H9 (cell line): Measurements from ENCODE around the gene KPTN. TPM values are rescaled to one million over a fixed set of nuclear protein-coding genes. Genes with fewer than 3 reads are reported as not detected.

Experiments used
- DNase-seq: peaks from one replicate; pipeline ENCODE4 v3.0.0-alpha.2; 2017
- H2AFZ ChIP-seq: one replicate; pipeline ENCODE4 v1.6.1; 2013; ENCODE audit warnings: mild to moderate bottlenecking, low read length, control low read depth, moderate library complexity
- H2AK5ac ChIP-seq: 2 replicates; pipeline ENCODE4 v1.6.1; 2013; ENCODE audit warnings: low read length, control low read depth, mixed read lengths; ENCODE audit not compliant: insufficient read length
- H2BK120ac ChIP-seq: one replicate; pipeline ENCODE4 v1.6.1; 2013; ENCODE audit warnings: low read depth, mild to moderate bottlenecking, low read length, control low read depth, inconsistent platforms; ENCODE audit not compliant: poor library complexity, severe bottlenecking
- H2BK12ac ChIP-seq: 2 replicates; pipeline ENCODE4 v1.6.1; 2013; ENCODE audit warnings: low read length, control low read depth, mixed read lengths, low read depth; ENCODE audit not compliant: insufficient read length
- H2BK15ac ChIP-seq: 2 replicates; pipeline ENCODE4 v1.6.1; 2013; ENCODE audit warnings: low read depth, low read length, control low read depth
- H2BK20ac ChIP-seq: one replicate; pipeline ENCODE4 v1.6.1; 2013; ENCODE audit warnings: low read depth, mild to moderate bottlenecking, low read length, control low read depth, inconsistent platforms; ENCODE audit not compliant: poor library complexity, severe bottlenecking
- H2BK5ac ChIP-seq: 2 replicates; pipeline ENCODE4 v1.6.1; 2013; ENCODE audit warnings: low read length, control low read depth, mixed read lengths; ENCODE audit not compliant: insufficient read length
- H3K14ac ChIP-seq: 2 replicates; pipeline ENCODE4 v1.6.1; 2013; ENCODE audit warnings: low read length, control low read depth; ENCODE audit not compliant: insufficient read depth
- H3K18ac ChIP-seq: 2 replicates; pipeline ENCODE4 v1.6.1; 2013; ENCODE audit warnings: low read depth, mild to moderate bottlenecking, mixed read lengths, low read length, control low read depth; ENCODE audit not compliant: insufficient read length
- H3K23ac ChIP-seq: 2 replicates; pipeline ENCODE4 v1.6.1; 2013; ENCODE audit warnings: low read length, control low read depth, mixed read lengths, low read depth; ENCODE audit not compliant: insufficient read length
- H3K23me2 ChIP-seq: 2 replicates; pipeline ENCODE4 v1.6.1; 2013; ENCODE audit warnings: low read depth, mild to moderate bottlenecking, mixed read lengths, low read length, control low read depth; ENCODE audit not compliant: insufficient read length, poor library complexity, severe bottlenecking
- H3K27ac ChIP-seq: 2 replicates; pipeline ENCODE4 v1.5.1; 2013; ENCODE audit warnings: low read length, control low read depth, mixed read lengths, low read depth; ENCODE audit not compliant: insufficient read length
- H3K27me3 ChIP-seq: 2 replicates; pipeline ENCODE4 v1.6.1; 2013; ENCODE audit warnings: low read length, control low read depth, inconsistent platforms; ENCODE audit not compliant: insufficient read depth
- H3K4ac ChIP-seq: 2 replicates; pipeline ENCODE4 v1.6.1; 2013; ENCODE audit warnings: low read depth, mild to moderate bottlenecking, control low read depth, inconsistent platforms, low read length, moderate library complexity
- H3K4me1 ChIP-seq: 2 replicates; pipeline ENCODE4 v1.6.1; 2013; ENCODE audit warnings: low read length, control low read depth, inconsistent platforms; ENCODE audit not compliant: insufficient read depth
- H3K4me2 ChIP-seq: 2 replicates; pipeline ENCODE4 v1.6.1; 2013; ENCODE audit warnings: low read length, control low read depth, mixed read lengths; ENCODE audit not compliant: insufficient read length, insufficient read depth
- H3K56ac ChIP-seq: 2 replicates; pipeline ENCODE4 v1.6.1; 2013; ENCODE audit warnings: low read depth, mild to moderate bottlenecking, mixed read lengths, low read length, control low read depth; ENCODE audit not compliant: insufficient read length
- H3K79me1 ChIP-seq: 2 replicates; pipeline ENCODE4 v1.6.1; 2013; ENCODE audit warnings: low read depth, mild to moderate bottlenecking, moderate library complexity, low read length, control low read depth, inconsistent platforms; ENCODE audit not compliant: insufficient read depth, poor library complexity, severe bottlenecking
- H3K79me2 ChIP-seq: 2 replicates; pipeline ENCODE4 v1.6.1; 2013; ENCODE audit warnings: low read length, control low read depth, inconsistent platforms; ENCODE audit not compliant: insufficient read depth
- H3K9ac ChIP-seq: 2 replicates; pipeline ENCODE4 v1.6.1; 2013; ENCODE audit warnings: low read length, control low read depth, mixed read lengths; ENCODE audit not compliant: insufficient read length; ENCODE audit errors: extremely low read depth
- H3K9me3 ChIP-seq: one replicate; pipeline ENCODE4 v1.6.1; 2013; ENCODE audit warnings: low read depth, low read length, inconsistent platforms; ENCODE audit not compliant: control insufficient read depth
- H3T11ph ChIP-seq: one replicate; pipeline ENCODE4 v1.6.1; 2013; ENCODE audit warnings: mild to moderate bottlenecking, low read length, control low read depth, inconsistent platforms
- H4K20me1 ChIP-seq: one replicate; pipeline ENCODE4 v1.6.1; 2013; ENCODE audit not compliant: control insufficient read depth, insufficient read length, insufficient read depth
- H4K5ac ChIP-seq: 2 replicates; pipeline ENCODE4 v1.6.1; 2013; ENCODE audit warnings: low read depth, mild to moderate bottlenecking, mixed read lengths, low read length, control low read depth; ENCODE audit not compliant: insufficient read length
- H4K8ac ChIP-seq: replicated peaks from 2 replicates; pipeline ENCODE4 v1.6.1; 2013; ENCODE audit warnings: low read length, control low read depth, mixed read lengths, low read depth; ENCODE audit not compliant: insufficient read length
- H4K91ac ChIP-seq: 2 replicates; pipeline ENCODE4 v1.6.1; 2013; ENCODE audit warnings: low read depth, mild to moderate bottlenecking, moderate library complexity, mixed read lengths, low read length, control low read depth; ENCODE audit not compliant: insufficient read length
- H3K27ac Mint-ChIP-seq, 3 experiments: 2 replicates in 2 of 3; 3 replicates in 1 of 3; pipeline ENCODE4 v1.8.0; 2020 to 2021; ENCODE audit warnings: mixed read lengths in 3 of 3, mild to moderate bottlenecking in 1 of 3, moderate library complexity in 1 of 3
- H3K27me3 Mint-ChIP-seq: 2 replicates; pipeline ENCODE4 v1.8.0; 2021; ENCODE audit warnings: low read depth, mild to moderate bottlenecking, moderate library complexity, mixed read lengths
- H3K36me3 Mint-ChIP-seq, 3 experiments: 2 replicates in 2 of 3; 3 replicates in 1 of 3; pipeline ENCODE4 v1.8.0; 2020 to 2021; ENCODE audit warnings: low read depth in 3 of 3, mixed read lengths in 3 of 3; ENCODE audit not compliant: insufficient read depth in 1 of 3
- H3K4me1 Mint-ChIP-seq, 2 experiments: 2 replicates each; pipeline ENCODE4 v1.8.0; 2020; ENCODE audit warnings: mixed read lengths in 2 of 2
- H3K4me3 Mint-ChIP-seq, 2 experiments: 2 replicates in 1 of 2; 3 replicates in 1 of 2; pipeline ENCODE4 v1.8.0; 2020 to 2021; ENCODE audit warnings: mild to moderate bottlenecking in 2 of 2, mixed read lengths in 2 of 2, moderate library complexity in 1 of 2
- H3K9me3 Mint-ChIP-seq, 2 experiments: 2 replicates in 1 of 2; 3 replicates in 1 of 2; pipeline ENCODE4 v1.8.0; 2020; ENCODE audit warnings: mild to moderate bottlenecking in 2 of 2, mixed read lengths in 2 of 2, moderate library complexity in 1 of 2
- CTCF ChIP-seq: fragments of 200-600 bp; sonication (generic); conservative IDR thresholded peaks from 3 replicates; pipeline ENCODE4 v1.8.0; 2021; ENCODE audit warnings: antibody characterized with exemption, mild to moderate bottlenecking
- WGBS: extraction: QIAGEN DNeasy Blood & Tissue Kit; methylation state at CpG from one replicate; pipeline ENCODE4 v1.1.7; 2013; ENCODE audit warnings: missing lambda C conversion rate, low lambda C conversion rate, mixed read lengths; ENCODE audit not compliant: insufficient read length; ENCODE audit errors: extremely low coverage; 5-methylcytosine and 5-hydroxymethylcytosine counted together
- total RNA-seq: library from RNA; stranded (reverse); gene quantifications from 2 replicates; pipeline ENCODE4 v1.2.1, GENCODE V29; 2021

Gene KPTN
- total RNA-seq, 1 experiment from 2014 or later = 35.4 TPM

- Histone ChIP-seq H3K23me2 (no peaks in the 10 kb centered on the region), H3K56ac (no peak overlapping the region), H3K4me1 (no peaks in the 10 kb centered on the region; the same call in 1 of the 2 replicates), H3K14ac (no peak overlapping the region), H3K4ac (no peak overlapping the region), H3K9ac (no peak overlapping the region), H2BK12ac (no peak overlapping the region), H3K79me2 (no peaks in the 10 kb centered on the region), H3K18ac (no peak overlapping the region), H4K5ac (no peak overlapping the region), H3K23ac (no peak overlapping the region), H3K27me3 (peaks cover 2% of the 10 kb centered on the region; the same call in 1 of the 2 replicates), H2BK20ac (no peak overlapping the region), H2AK5ac (no peak overlapping the region), H4K91ac (no peak overlapping the region), H3K27ac (no peak overlapping the region), H3T11ph (no peak overlapping the region), H3K4me2 (no peak overlapping the region), H3K79me1 (no peaks in the 10 kb centered on the region), H2BK15ac (no peak overlapping the region), H2BK120ac (no peak overlapping the region), H2BK5ac (no peak overlapping the region), H3K9me3 (no peaks in the 10 kb centered on the region), H4K20me1 (no peaks in the 10 kb centered on the region), H2AFZ (no peak overlapping the region), H4K8ac (no peak overlapping the region)
- no CpG with 5 or more reads among the region's 77 CpGs for WGBS
- no peak overlapping the region for H3K4me3 Mint-ChIP-seq
- no peak for DNase-seq
- peaks cover 8% of the 10 kb centered on the region; the same call in 1 of the 2 replicates for H3K27me3 Mint-ChIP-seq
- H3K4me1 Mint-ChIP-seq = peaks cover 0 to 6% of the 10 kb centered on the region in 2 experiments; a peak in 1 of 4 replicates
- H3K36me3 Mint-ChIP-seq = peaks cover 5 to 16% (median 6%) of the 10 kb centered on the region in 3 experiments; a peak in 6 of 7 replicates
- no peak for TF ChIP-seq CTCF
- no peak overlapping the region for H3K27ac Mint-ChIP-seq
- H3K9me3 Mint-ChIP-seq = no peaks in the 10 kb centered on the region
Measured at GRCh38 chr19:47456721-47457474, 27.1 kb downstream of the KPTN start.
